ENCODE data around the gene ZNF350.
"Not testable (repeated sequence)": the region's sequence is repeated elsewhere in the genome, so short reads cannot be mapped to it uniquely, and the experiment has no call there.

The ZNF350 gene

GRCh38 chr19:51977346-51977745, 9.3 kb downstream of the ZNF350 start:
- Histone ChIP-seq H3K9me3 (ENCODE audit: control insufficient read depth in 5 of 5, low read length in 5 of 5) (peaks cover 37 to 96% (median 93%) of the 10 kb centered on the region in 5 donors), H3K27ac (ENCODE audit: low read depth, low read length) (no peak overlapping the region), H3K9ac (ENCODE audit: low read length in 5 of 5) (no peak overlapping the region), H3K4me3 (ENCODE audit: low read depth in 1 of 5, low read length in 5 of 5) (peak overlapping the region in 3 of 5 donors; percentile 2 to 62 (median 38)), H3K36me3 (ENCODE audit: control insufficient read depth in 5 of 5, insufficient read depth in 5 of 5, low read length in 5 of 5) (peaks cover 23 to 53% (median 41%) of the 10 kb centered on the region in 5 donors), H3K4me1 (ENCODE audit: control insufficient read depth in 5 of 5, insufficient read depth in 5 of 5, low read length in 5 of 5) (no peaks in the 10 kb centered on the region), H3K27me3 (ENCODE audit: control insufficient read depth in 5 of 5, insufficient read depth in 4 of 5, low read length in 5 of 5) (no peaks in the 10 kb centered on the region)

- H3K27me3 ChIP-seq (ENCODE audit: control insufficient read depth in 5 of 5, insufficient read depth in 4 of 5, low read length in 5 of 5): no peaks in the 10 kb centered on the region
- no peak overlapping the region for H3K9ac ChIP-seq (ENCODE audit: low read length in 5 of 5)
- no peak overlapping the region for H3K27ac ChIP-seq (ENCODE audit: low read depth, low read length)
- H3K9me3 ChIP-seq (ENCODE audit: control insufficient read depth in 5 of 5, low read length in 5 of 5): peaks cover 42 to 97% (median 93%) of the 10 kb centered on the region in 5 donors
- H3K36me3 ChIP-seq (ENCODE audit: control insufficient read depth in 5 of 5, insufficient read depth in 5 of 5, low read length in 5 of 5): peaks cover 26 to 57% (median 45%) of the 10 kb centered on the region in 5 donors
- H3K4me3 ChIP-seq (ENCODE audit: low read depth in 1 of 5, low read length in 5 of 5): peak overlapping the region in 3 of 5 donors; percentile 24 to 44 (median 37)
- H3K4me1 ChIP-seq (ENCODE audit: control insufficient read depth in 5 of 5, insufficient read depth in 5 of 5, low read length in 5 of 5): no peaks in the 10 kb centered on the region
Observed at GRCh38 chr19:51976852-51977251, 9.8 kb downstream of the ZNF350 start.

GRCh38 chr19:51975787-51976186, 10.9 kb downstream of the ZNF350 start:
- H3K9ac ChIP-seq (ENCODE audit: low read length in 5 of 5); H3K27ac ChIP-seq (ENCODE audit: low read depth, low read length); H3K27me3 ChIP-seq (ENCODE audit: control insufficient read depth in 5 of 5, insufficient read depth in 4 of 5, low read length in 5 of 5); H3K4me1 ChIP-seq (ENCODE audit: control insufficient read depth in 5 of 5, insufficient read depth in 5 of 5, low read length in 5 of 5): not testable (repeated sequence)
- H3K4me3 ChIP-seq (ENCODE audit: low read depth in 1 of 5, low read length in 5 of 5): peak overlapping the region in 3 of 5 donors; percentile 44 to 53 (median 49)
- peaks cover 36 to 60% (median 53%) of the 10 kb centered on the region in 5 donors for H3K36me3 ChIP-seq (ENCODE audit: control insufficient read depth in 5 of 5, insufficient read depth in 5 of 5, low read length in 5 of 5)
- peaks cover 53 to 100% (median 97%) of the 10 kb centered on the region in 5 donors for H3K9me3 ChIP-seq (ENCODE audit: control insufficient read depth in 5 of 5, low read length in 5 of 5)

DNA sequence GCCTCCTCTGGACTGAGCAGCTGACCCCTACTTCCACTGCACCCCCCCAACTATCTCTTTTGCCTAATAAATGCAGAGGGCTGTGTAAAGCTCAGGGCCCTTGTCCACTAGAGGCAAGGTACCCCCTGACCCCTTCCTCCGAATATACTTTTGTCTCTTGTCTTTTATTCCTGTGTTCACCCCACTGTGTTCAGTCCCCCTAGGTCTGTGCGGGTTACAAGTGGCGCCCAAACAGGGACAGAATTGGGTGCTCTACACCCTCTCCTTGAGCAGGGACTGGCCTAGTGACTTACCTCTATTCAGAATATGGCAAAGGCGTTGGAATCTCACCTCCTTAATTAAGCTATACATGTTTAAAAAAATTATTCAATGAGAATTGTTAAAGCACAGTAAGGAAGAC, 15.0 kb downstream of the ZNF350 start:
- H3K27me3 ChIP-seq (ENCODE audit: control insufficient read depth in 5 of 5, insufficient read depth in 4 of 5, low read length in 5 of 5): no peaks in the 10 kb centered on the region
- H3K9ac ChIP-seq (ENCODE audit: low read length in 5 of 5): no peak overlapping the region
- peaks cover 57 to 81% (median 71%) of the 10 kb centered on the region in 5 donors for H3K36me3 ChIP-seq (ENCODE audit: control insufficient read depth in 5 of 5, insufficient read depth in 5 of 5, low read length in 5 of 5)
- H3K27ac ChIP-seq (ENCODE audit: low read depth, low read length): no peak overlapping the region
- H3K4me1 ChIP-seq (ENCODE audit: control insufficient read depth in 5 of 5, insufficient read depth in 5 of 5, low read length in 5 of 5): no peaks in the 10 kb centered on the region
- H3K4me3 ChIP-seq (ENCODE audit: low read depth in 1 of 5, low read length in 5 of 5): peak overlapping the region; percentile 32 to 65 (median 43)
- H3K9me3 ChIP-seq (ENCODE audit: control insufficient read depth in 5 of 5, low read length in 5 of 5): peaks cover 70 to 99% (median 95%) of the 10 kb centered on the region in 5 donors

GRCh38 chr19:51970718-51971117, 15.9 kb downstream of the ZNF350 start:
- Histone ChIP-seq H3K4me1 (ENCODE audit: control insufficient read depth in 5 of 5, insufficient read depth in 5 of 5, low read length in 5 of 5) (no peaks in the 10 kb centered on the region), H3K27me3 (ENCODE audit: control insufficient read depth in 5 of 5, insufficient read depth in 4 of 5, low read length in 5 of 5) (no peaks in the 10 kb centered on the region), H3K9me3 (ENCODE audit: control insufficient read depth in 5 of 5, low read length in 5 of 5) (peaks cover 78 to 98% (median 94%) of the 10 kb centered on the region in 5 donors), H3K27ac (ENCODE audit: low read depth, low read length) (no peak overlapping the region), H3K36me3 (ENCODE audit: control insufficient read depth in 5 of 5, insufficient read depth in 5 of 5, low read length in 5 of 5) (peaks cover 61 to 89% (median 80%) of the 10 kb centered on the region in 5 donors), H3K4me3 (ENCODE audit: low read depth in 1 of 5, low read length in 5 of 5) (peak overlapping the region; percentile 32 to 65 (median 53)), H3K9ac (ENCODE audit: low read length in 5 of 5) (no peak overlapping the region)

GRCh38 chr19:51965583-51965982, 21.1 kb downstream of the ZNF350 start:
- no peaks in the 10 kb centered on the region for H3K27me3 ChIP-seq (ENCODE audit: control insufficient read depth in 5 of 5, insufficient read depth in 4 of 5, low read length in 5 of 5)
- peak overlapping the region; percentile 39 to 67 (median 45) for H3K4me3 ChIP-seq (ENCODE audit: low read depth in 1 of 5, low read length in 5 of 5)
- peaks cover 50 to 60% (median 54%) of the 10 kb centered on the region in 5 donors for H3K36me3 ChIP-seq (ENCODE audit: control insufficient read depth in 5 of 5, insufficient read depth in 5 of 5, low read length in 5 of 5)
- H3K27ac ChIP-seq (ENCODE audit: low read depth, low read length): no peak overlapping the region
- no peaks in the 10 kb centered on the region for H3K4me1 ChIP-seq (ENCODE audit: control insufficient read depth in 5 of 5, insufficient read depth in 5 of 5, low read length in 5 of 5)
- H3K9ac ChIP-seq (ENCODE audit: low read length in 5 of 5): no peak overlapping the region
- peaks cover 78 to 98% (median 94%) of the 10 kb centered on the region in 5 donors for H3K9me3 ChIP-seq (ENCODE audit: control insufficient read depth in 5 of 5, low read length in 5 of 5)

DNA sequence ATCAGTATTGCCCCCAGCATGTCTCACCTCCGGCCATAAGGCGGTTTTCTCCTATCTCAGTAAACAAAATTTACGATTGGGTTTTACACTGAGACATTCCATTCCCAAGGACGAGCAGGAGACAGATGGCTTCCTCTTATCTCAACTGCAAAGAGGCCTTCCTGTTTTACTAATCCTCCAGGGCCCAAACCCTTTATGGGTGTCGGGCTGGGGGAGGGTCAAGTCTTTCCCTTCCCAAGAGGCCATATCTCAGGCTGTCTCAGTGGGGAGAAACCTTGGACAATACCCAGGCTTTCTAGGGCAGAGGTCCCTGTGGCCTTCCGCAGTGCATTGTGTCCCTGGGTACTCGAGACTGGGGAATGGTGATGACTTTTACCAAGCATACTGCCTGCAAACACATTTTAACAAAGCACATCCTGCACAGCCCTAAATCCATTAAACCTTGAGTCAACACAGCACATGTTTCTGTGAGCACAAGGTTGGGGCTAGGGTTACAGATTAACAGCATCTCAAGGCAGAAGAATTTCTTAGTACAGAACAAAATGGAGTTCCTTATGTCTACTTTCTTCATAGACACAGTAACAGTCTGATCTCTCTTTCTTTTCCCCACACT, 25.9 kb downstream of the ZNF350 start:
- not testable (repeated sequence) for H3K4me1 ChIP-seq (ENCODE audit: control insufficient read depth in 5 of 5, insufficient read depth in 5 of 5, low read length in 5 of 5); H3K9ac ChIP-seq (ENCODE audit: low read length in 5 of 5); H3K27ac ChIP-seq (ENCODE audit: low read depth, low read length); H3K27me3 ChIP-seq (ENCODE audit: control insufficient read depth in 5 of 5, insufficient read depth in 4 of 5, low read length in 5 of 5)
- Histone ChIP-seq H3K4me3 (ENCODE audit: low read depth in 1 of 5, low read length in 5 of 5) (peak overlapping the region in 3 of 5 donors; percentile 20 to 61 (median 36)), H3K36me3 (ENCODE audit: control insufficient read depth in 5 of 5, insufficient read depth in 5 of 5, low read length in 5 of 5) (peaks cover 13 to 26% (median 14%) of the 10 kb centered on the region in 5 donors), H3K9me3 (ENCODE audit: control insufficient read depth in 5 of 5, low read length in 5 of 5) (peaks cover 45 to 92% (median 77%) of the 10 kb centered on the region in 5 donors)

DNA sequence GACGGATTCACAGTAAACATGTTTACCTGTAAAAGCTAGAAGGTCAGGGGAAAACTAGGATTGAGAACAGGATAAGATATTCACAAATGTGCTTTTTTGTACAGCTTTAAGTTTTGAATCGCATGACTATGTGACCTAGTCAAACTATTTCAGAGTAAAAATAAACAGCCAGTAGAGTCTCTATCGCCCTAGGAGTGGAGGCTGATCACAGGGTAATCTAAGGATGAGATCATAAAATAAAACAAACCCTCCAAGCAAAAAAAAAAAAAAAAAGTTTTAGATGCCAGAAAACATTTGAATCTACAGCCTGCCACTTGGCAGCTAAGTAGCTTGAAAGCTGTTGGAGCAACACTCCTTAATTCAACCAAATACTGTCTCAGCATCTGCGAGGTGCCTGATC, 26.8 kb downstream of the ZNF350 start:
- H3K4me3 ChIP-seq (ENCODE audit: low read depth in 1 of 5, low read length in 5 of 5): no peak overlapping the region
- no peaks in the 10 kb centered on the region for H3K27me3 ChIP-seq (ENCODE audit: control insufficient read depth in 5 of 5, insufficient read depth in 4 of 5, low read length in 5 of 5)
- no peak overlapping the region for H3K27ac ChIP-seq (ENCODE audit: low read depth, low read length)
- H3K4me1 ChIP-seq (ENCODE audit: control insufficient read depth in 5 of 5, insufficient read depth in 5 of 5, low read length in 5 of 5): no peaks in the 10 kb centered on the region
- H3K9ac ChIP-seq (ENCODE audit: low read length in 5 of 5): no peak overlapping the region
- H3K36me3 ChIP-seq (ENCODE audit: control insufficient read depth in 5 of 5, insufficient read depth in 5 of 5, low read length in 5 of 5): peaks cover 4 to 17% (median 4%) of the 10 kb centered on the region in 5 donors
- H3K9me3 ChIP-seq (ENCODE audit: control insufficient read depth in 5 of 5, low read length in 5 of 5): peaks cover 36 to 86% (median 70%) of the 10 kb centered on the region in 5 donors

- H3K4me1 ChIP-seq (ENCODE audit: control insufficient read depth in 5 of 5, insufficient read depth in 5 of 5, low read length in 5 of 5); H3K27ac ChIP-seq (ENCODE audit: low read depth, low read length); H3K9ac ChIP-seq (ENCODE audit: low read length in 5 of 5); H3K27me3 ChIP-seq (ENCODE audit: control insufficient read depth in 5 of 5, insufficient read depth in 4 of 5, low read length in 5 of 5); H3K36me3 ChIP-seq (ENCODE audit: control insufficient read depth in 5 of 5, insufficient read depth in 5 of 5, low read length in 5 of 5); H3K4me3 ChIP-seq (ENCODE audit: low read depth in 1 of 5, low read length in 5 of 5): not testable (repeated sequence)
- peaks cover 21 to 78% (median 51%) of the 10 kb centered on the region in 5 donors for H3K9me3 ChIP-seq (ENCODE audit: control insufficient read depth in 5 of 5, low read length in 5 of 5)
Observed at GRCh38 chr19:51957846-51958245, 28.8 kb downstream of the ZNF350 start.

DNA sequence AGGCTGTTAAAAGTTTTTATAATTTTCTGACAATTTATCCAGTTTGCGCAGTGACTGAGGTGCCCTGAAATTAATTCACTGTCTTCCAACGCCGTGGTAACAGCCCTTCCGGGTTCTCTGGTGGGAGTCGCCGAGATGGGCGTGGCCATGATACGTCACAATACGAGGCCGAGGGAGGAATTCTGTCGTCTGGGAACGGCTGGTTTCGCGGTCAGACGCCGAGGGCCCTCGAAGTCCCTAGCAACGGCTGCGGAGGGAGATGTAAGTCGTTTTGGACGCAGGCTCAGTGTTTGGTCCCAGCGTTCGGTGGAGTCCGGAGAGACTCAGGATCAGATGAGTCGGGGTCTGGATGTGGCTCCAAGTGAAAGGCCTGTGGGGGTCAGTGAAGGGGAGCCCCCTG, 37.7 kb downstream of the ZNF350 start:
- Histone ChIP-seq H3K27ac (ENCODE audit: low read depth, low read length) (no peak overlapping the region), H3K4me3 (ENCODE audit: low read depth in 1 of 5, low read length in 5 of 5) (peak overlapping the region; percentile 5 to 52 (median 38)), H3K36me3 (ENCODE audit: control insufficient read depth in 5 of 5, insufficient read depth in 5 of 5, low read length in 5 of 5) (peaks cover 15 to 21% (median 18%) of the 10 kb centered on the region in 5 donors), H3K4me1 (ENCODE audit: control insufficient read depth in 5 of 5, insufficient read depth in 5 of 5, low read length in 5 of 5) (peaks cover 0 to 4% (median 0%) of the 10 kb centered on the region in 5 donors), H3K9me3 (ENCODE audit: control insufficient read depth in 5 of 5, low read length in 5 of 5) (peaks cover 47 to 82% (median 77%) of the 10 kb centered on the region in 5 donors), H3K9ac (ENCODE audit: low read length in 5 of 5) (no peak overlapping the region), H3K27me3 (ENCODE audit: control insufficient read depth in 5 of 5, insufficient read depth in 4 of 5, low read length in 5 of 5) (no peaks in the 10 kb centered on the region)
